Body of pancreas (tissue), 4 donors: ENCODE measurements around the gene TMEM271. TPM values are rescaled to one million over a fixed set of nuclear protein-coding genes. Genes with fewer than 3 reads are reported as not detected.

Experiments used
- ATAC-seq: fragments of 150-250 bp; one replicate; pipeline ENCODE4 v1.9.1; 2016
- DNase-seq, 4 donors: peaks; one replicate each; pipeline ENCODE4 v3.0.0-alpha.2; 2019
- H3K27ac ChIP-seq, 4 donors: fragments of 200-600 bp; sonication (generic); 1 replicate in 3 of 4; 2 replicates in 1 of 4; pipeline versions ENCODE4 v1.5.1 to v1.6.1; 2016 to 2019; ENCODE audit warnings: mild to moderate bottlenecking in 1 of 4, mixed read lengths in 1 of 4, moderate library complexity in 1 of 4
- H3K27me3 ChIP-seq, 2 donors: fragments of 200-600 bp; sonication (generic); one replicate each; pipeline ENCODE4 v1.6.0; 2016; ENCODE audit warnings: mild to moderate bottlenecking in 1 of 2
- H3K36me3 ChIP-seq, 2 donors: fragments of 200-600 bp; sonication (generic); replicated peaks in 1 of 2; 2 replicates each; pipeline ENCODE4 v1.5.1; 2016; ENCODE audit warnings: low read depth in 2 of 2; ENCODE audit not compliant: insufficient read depth in 1 of 2
- H3K4me1 ChIP-seq: fragments of 200-600 bp; sonication (generic); one replicate; pipeline ENCODE4 v1.6.0; 2016
- H3K4me3 ChIP-seq, 2 donors: fragments of 200-600 bp; sonication (generic); 1 replicate in 1 of 2; 2 replicates in 1 of 2; pipeline ENCODE4 v1.5.1; 2016 to 2019
- H3K9me3 ChIP-seq, 3 donors: fragments of 200-600 bp; sonication (generic); 1 replicate in 2 of 3; 2 replicates in 1 of 3; pipeline ENCODE4 v1.5.1; 2016
- CTCF ChIP-seq, 7 experiments: fragments of 450-650 bp in 4 of 7; fragments of 200-600 bp in 3 of 7; sonication (generic) in 3 of 7; IDR thresholded peaks; one replicate each; pipeline ENCODE4 v1.5.1; 2016 to 2019; ENCODE audit warnings: antibody characterized with exemption in 7 of 7
- POLR2A ChIP-seq, 3 donors: fragments of 450-650 bp; IDR thresholded peaks; one replicate each; pipeline ENCODE4 v1.6.1; 2016; ENCODE audit warnings: antibody characterized with exemption in 3 of 3, mild to moderate bottlenecking in 2 of 3
- WGBS, 2 donors: methylation state at CpG; one replicate each; pipeline ENCODE4 v1.1.5; 2017; 5-methylcytosine and 5-hydroxymethylcytosine counted together
- intact Hi-C: fragments of 100-400 bp; cut with DNase I; formaldehyde crosslinking; loops from one replicate; pipeline ENCODE4 v1.15.1; 2023
- total RNA-seq, 2 donors: library from RNA; depleted of rRNA; stranded (reverse); fragments of >200 nt; gene quantifications; one replicate each; pipeline ENCODE4 v1.1.0, GENCODE V29; 2016

TMEM271 gene
- total RNA-seq, 2 donors from 2014 or later: not detected

- ATAC-seq (no peak), DNase-seq (no peak)
- 87 to 91% methylated on average over 9 to 11 of the region's 11 CpGs for WGBS, 2 donors
- no peaks in the 10 kb centered on the region for H3K4me1 ChIP-seq
- peaks cover 4 to 5% of the 10 kb centered on the region in 2 donors for H3K36me3 ChIP-seq
- no peak overlapping the region for H3K4me3 ChIP-seq
- intact Hi-C loops: no loop called here
- TF ChIP-seq CTCF (IDR thresholded peaks at IDR 0.05) (no peak), POLR2A (IDR thresholded peaks at IDR 0.05) (no peak)
- no peaks in the 10 kb centered on the region for H3K27me3 ChIP-seq
- no peak overlapping the region for H3K27ac ChIP-seq
- no peaks in the 10 kb centered on the region for H3K9me3 ChIP-seq
Measured at GRCh38 chr4:531076-531475, 45.0 kb downstream of the TMEM271 start.

GRCh38 chr4:530017-530781 lies 45.9 kb downstream of the TMEM271 start:
- intact Hi-C loops: no loop called here
- no peaks in the 10 kb centered on the region for H3K4me1 ChIP-seq
- H3K36me3 ChIP-seq: peaks cover 5 to 7% of the 10 kb centered on the region in 2 donors
- ATAC-seq (no peak), DNase-seq (no peak)
- TF ChIP-seq CTCF (IDR thresholded peaks at IDR 0.05): no peak
- no peak for TF ChIP-seq POLR2A (IDR thresholded peaks at IDR 0.05)
- H3K4me3 ChIP-seq: no peak overlapping the region
- H3K27ac ChIP-seq: no peak overlapping the region
- H3K27me3 ChIP-seq: no peaks in the 10 kb centered on the region
- no peaks in the 10 kb centered on the region for H3K9me3 ChIP-seq
- 87% methylated on average over 16 of the region's 17 CpGs for WGBS, 2 donors

- H3K4me1 ChIP-seq: no peaks in the 10 kb centered on the region
- DNase-seq: no peak
- H3K27ac ChIP-seq: no peak overlapping the region
- no peak for ATAC-seq
- intact Hi-C loops: no loop called here
- TF ChIP-seq POLR2A (IDR thresholded peaks at IDR 0.05) (no peak), CTCF (IDR thresholded peaks at IDR 0.05) (no peak)
- no peaks in the 10 kb centered on the region for H3K9me3 ChIP-seq
- peaks cover 5 to 8% of the 10 kb centered on the region in 2 donors for H3K36me3 ChIP-seq
- WGBS, 2 donors: 93% methylated on average over 8 of the region's 8 CpGs
- no peaks in the 10 kb centered on the region for H3K27me3 ChIP-seq
- H3K4me3 ChIP-seq: no peak overlapping the region
Measured at GRCh38 chr4:529563-529962, 46.5 kb downstream of the TMEM271 start.

GRCh38 chr4:528835-529234 lies 47.3 kb downstream of the TMEM271 start:
- 91 to 95% methylated on average over 9 of the region's 9 CpGs for WGBS, 2 donors
- DNase-seq (no peak), ATAC-seq (no peak)
- no peak overlapping the region for H3K4me3 ChIP-seq
- no peak overlapping the region for H3K27ac ChIP-seq
- H3K4me1 ChIP-seq: no peaks in the 10 kb centered on the region
- intact Hi-C loops: no loop called here
- H3K27me3 ChIP-seq: no peaks in the 10 kb centered on the region
- TF ChIP-seq POLR2A (IDR thresholded peaks at IDR 0.05) (no peak), CTCF (IDR thresholded peaks at IDR 0.05) (no peak)
- no peaks in the 10 kb centered on the region for H3K9me3 ChIP-seq
- peaks cover 5 to 8% of the 10 kb centered on the region in 2 donors for H3K36me3 ChIP-seq

GRCh38 chr4:528296-528695 lies 47.8 kb downstream of the TMEM271 start:
- no peak for TF ChIP-seq CTCF (IDR thresholded peaks at IDR 0.05)
- Histone ChIP-seq H3K9me3 (no peaks in the 10 kb centered on the region), H3K27me3 (no peaks in the 10 kb centered on the region), H3K36me3 (peaks cover 5 to 10% of the 10 kb centered on the region in 2 donors), H3K4me1 (no peaks in the 10 kb centered on the region), H3K27ac (no peak overlapping the region), H3K4me3 (no peak overlapping the region)
- intact Hi-C loops: no loop called here
- ATAC-seq (no peak), DNase-seq (no peak)
- WGBS, 2 donors: 94 to 95% methylated on average over 10 of the region's 10 CpGs
